Endothelial cell of umbilical vein (primary cell): Measurements from ENCODE around the gene LRP6. TPM values are rescaled to one million over a fixed set of nuclear protein-coding genes. Genes with fewer than 3 reads are reported as not detected.

Experiments
- BruUV-seq: library from RNA; stranded (reverse); fragments of 400-500 nt; replicated peaks from 2 replicates; lab custom pipeline; 2021; lab: Mats Ljungman, UMichigan
- CTCF ChIA-PET: fragments of 300-600, 350-600 bp; sonication (Branson Sonifier 250); formaldehyde crosslinking; loops from one replicate; lab custom pipeline; 2021; ENCODE audit warnings: antibody characterized with exemption, inconsistent platforms; lab: Charles Lee
- POLR2A ChIA-PET: fragments of 300-600, 350-600 bp; sonication (Branson Sonifier 250); formaldehyde crosslinking; loops from one replicate; lab custom pipeline; 2021; ENCODE audit warnings: antibody characterized with exemption, inconsistent platforms; lab: Charles Lee
- DNase-seq: peaks from one replicate; pipeline ENCODE4 v3.0.0-alpha.2; 2011; ENCODE audit warnings: low read depth, low spot score
- FAIRE-seq: peaks from 2 replicates; lab custom pipeline; 2011; peaks lifted over from hg19 to GRCh38; lab: Jason Lieb, UNC
- H2AFZ ChIP-seq: 2 replicates; pipeline ENCODE4 v1.6.0; 2012; ENCODE audit warnings: low read depth, low read length, control low read depth, inconsistent platforms
- H3K27ac ChIP-seq: 2 replicates; pipeline ENCODE4 v1.5.1; 2011; ENCODE audit warnings: low read depth, mild to moderate bottlenecking, control low read depth, low read length, moderate library complexity; ENCODE audit not compliant: insufficient read depth
- H3K27me3 ChIP-seq, 2 experiments: 2 replicates each; pipeline versions ENCODE4 v1.6.0 to v1.6.1; 2011; ENCODE audit warnings: low read length in 2 of 2, mixed read lengths in 1 of 2; ENCODE audit not compliant: control insufficient read depth in 2 of 2, insufficient read depth in 2 of 2
- H3K36me3 ChIP-seq, 2 experiments: 2 replicates in 1 of 2; 3 replicates in 1 of 2; pipeline ENCODE4 v1.5.1; 2011; ENCODE audit warnings: low read length in 2 of 2, mild to moderate bottlenecking in 1 of 2, moderate library complexity in 1 of 2; ENCODE audit not compliant: control insufficient read depth in 2 of 2, insufficient read depth in 2 of 2; ENCODE audit errors: extremely low read depth in 1 of 2
- H3K4me1 ChIP-seq: 3 replicates; pipeline ENCODE4 v1.5.1; 2011; ENCODE audit warnings: mild to moderate bottlenecking, low read length; ENCODE audit not compliant: control insufficient read depth, insufficient read depth; ENCODE audit errors: extremely low read depth
- H3K4me2 ChIP-seq: 2 replicates; pipeline ENCODE4 v1.6.1; 2011; ENCODE audit warnings: low read length, control low read depth, mixed read lengths; ENCODE audit not compliant: insufficient read depth
- H3K4me3 ChIP-seq, 3 experiments: fragments of 200-600 bp in 1 of 3; sonication (generic), shearing (Covaris generic) in 1 of 3; replicated peaks in 1 of 3; 2 replicates each; pipeline ENCODE4 v1.5.1; 2011 to 2016; ENCODE audit warnings: control low read depth in 3 of 3, low read length in 3 of 3, mild to moderate bottlenecking in 2 of 3, inconsistent platforms in 1 of 3, low read depth in 1 of 3, moderate library complexity in 1 of 3; ENCODE audit not compliant: insufficient read depth in 1 of 3
- H3K79me2 ChIP-seq: 2 replicates; pipeline ENCODE4 v1.6.0; 2012; ENCODE audit warnings: low read length, inconsistent platforms; ENCODE audit not compliant: control insufficient read depth, insufficient read depth
- H3K9ac ChIP-seq: replicated peaks from 2 replicates; pipeline ENCODE3; 2011; ENCODE audit warnings: low read length, control low read depth; ENCODE audit not compliant: insufficient read depth; ENCODE audit errors: extremely low read depth
- H3K9me1 ChIP-seq: replicated peaks from 3 replicates; pipeline ENCODE4 v1.6.0; 2011; ENCODE audit warnings: mild to moderate bottlenecking, low read length; ENCODE audit not compliant: control insufficient read depth, insufficient read depth; ENCODE audit errors: extremely low read depth
- H3K9me3 ChIP-seq: replicated peaks from 2 replicates; pipeline ENCODE4 v1.5.1; 2012; ENCODE audit warnings: low read length, inconsistent platforms; ENCODE audit not compliant: control insufficient read depth, insufficient read depth
- H4K20me1 ChIP-seq: replicated peaks from 2 replicates; pipeline ENCODE3; 2011; ENCODE audit warnings: mild to moderate bottlenecking, low read length; ENCODE audit not compliant: control insufficient read depth, insufficient read depth; ENCODE audit errors: extremely low read depth
- CTCF ChIP-seq, 2 donors: IDR thresholded peaks; 1 replicate in 1 of 2; 2 replicates in 1 of 2; pipeline ENCODE4 v1.5.1; 2011; ENCODE audit warnings: low read length in 2 of 2, mild to moderate bottlenecking in 2 of 2, moderate library complexity in 2 of 2, control low read depth in 1 of 2, inconsistent platforms in 1 of 2, low read depth in 1 of 2; ENCODE audit not compliant: insufficient read depth in 1 of 2; ENCODE audit errors: extremely low read depth in 1 of 2
- EZH2 ChIP-seq: IDR thresholded peaks from 2 replicates; pipeline ENCODE4 v1.6.1; 2012; ENCODE audit warnings: borderline replicate concordance, low read depth, mild to moderate bottlenecking, moderate library complexity, low read length, inconsistent platforms; ENCODE audit not compliant: severe bottlenecking
- FOS ChIP-seq: IDR thresholded peaks from 2 replicates; pipeline ENCODE4 v1.6.1; 2011; ENCODE audit warnings: mild to moderate bottlenecking, low read length, moderate library complexity, borderline replicate concordance; ENCODE audit not compliant: insufficient read depth
- GATA2 ChIP-seq: IDR thresholded peaks from 2 replicates; pipeline ENCODE4 v1.7.0; 2011; ENCODE audit warnings: low read depth, mild to moderate bottlenecking, moderate library complexity, mixed read lengths, low read length; ENCODE audit not compliant: insufficient read length, insufficient read depth
- JUN ChIP-seq: IDR thresholded peaks from 2 replicates; pipeline ENCODE4 v1.6.1; 2011; ENCODE audit warnings: borderline replicate concordance, low read depth; ENCODE audit not compliant: insufficient read length, insufficient read depth
- MAX ChIP-seq: IDR thresholded peaks from 2 replicates; pipeline ENCODE4 v1.6.1; 2011; ENCODE audit not compliant: insufficient read depth, insufficient read length
- MYC ChIP-seq: IDR thresholded peaks from one replicate; pipeline ENCODE4 v1.6.1; 2011; ENCODE audit warnings: mild to moderate bottlenecking, low read depth, low read length
- POLR2A ChIP-seq: IDR thresholded peaks from 2 replicates; pipeline ENCODE4 v1.6.1; 2012; ENCODE audit warnings: low read depth, mild to moderate bottlenecking, control low read depth, low read length
- POLR2AphosphoS5 ChIP-seq: IDR thresholded peaks from 2 replicates; pipeline ENCODE4 v1.6.1; 2012; ENCODE audit warnings: low read depth, mild to moderate bottlenecking, control low read depth, low read length, moderate library complexity; ENCODE audit not compliant: insufficient read depth
- dilution Hi-C: fragments of 300-500 bp; cut with MboI; formaldehyde crosslinking; loops from one replicate; pipeline ENCODE4 v1.15.0; 2019; ENCODE audit warnings: low sequenced_read_pairs; ENCODE audit not compliant: extremely low pct_ligation_motif_present
- intact Hi-C: fragments of 100-400 bp; cut with micrococcal nuclease; formaldehyde crosslinking; loops from one replicate; pipeline ENCODE4 v1.10.0; 2022
- polyA plus RNA-seq, 4 experiments: library from polyadenylated mRNA; depleted of rRNA in 3 of 4; stranded (reverse) in 3 of 4; unstranded in 1 of 4; fragments of >200 nt; gene quantifications; 2 replicates each; pipeline versions ENCODE4 v1.2.1 to v1.2.3, GENCODE V29; 2011 to 2012; ENCODE audit warnings: missing spikeins in 1 of 4
- total RNA-seq: library from RNA; stranded (reverse); gene quantifications from 2 replicates; pipeline ENCODE4 v1.2.3, GENCODE V29; 2021

The LRP6 gene
- total and polyA plus RNA-seq, 2 donors (not counting 3 experiments of a cell fraction or from before 2014, with no cell fraction given): 28.5 to 41.7 TPM

DNA sequence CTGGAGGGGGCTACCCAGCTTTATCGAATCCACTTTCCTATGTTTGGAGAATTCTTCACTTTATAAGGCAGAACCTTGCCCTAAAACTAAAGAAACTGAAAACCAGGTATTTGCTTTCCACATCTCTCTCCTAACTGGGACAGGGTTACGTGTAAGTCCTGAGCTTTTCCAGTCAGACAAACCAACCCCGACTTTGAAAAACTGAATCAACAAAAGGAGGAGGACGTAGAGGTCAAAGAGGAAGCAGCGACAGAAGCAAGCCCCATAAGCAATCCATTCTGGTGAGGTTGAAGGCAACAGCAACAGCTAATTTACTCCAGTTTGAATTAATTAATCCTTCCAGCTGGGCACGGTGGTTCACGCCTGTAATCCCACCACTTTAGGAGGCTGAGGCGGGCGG is 47.2 kb downstream of the LRP6 start:
- H3K9ac ChIP-seq: no peak overlapping the region
- POLR2A ChIA-PET: no interaction called here
- H3K36me3 ChIP-seq: no peaks in the 10 kb centered on the region
- peaks cover 33% of the 10 kb centered on the region for H3K79me2 ChIP-seq
- dilution Hi-C loops (no loop called here), intact Hi-C loops (no loop called here)
- CTCF ChIA-PET: interaction anchor here (1.0 kb wide), 1 partner anchor 10 kb away, joined by 3 read pairs; no protein-coding TSS in a partner anchor
- H3K9me1 ChIP-seq: no peaks in the 10 kb centered on the region
- H3K27ac ChIP-seq: no peak overlapping the region
- peaks cover 3% of the 10 kb centered on the region for H4K20me1 ChIP-seq
- no peak overlapping the region for H3K4me2 ChIP-seq
- H3K27me3 ChIP-seq: no peaks in the 10 kb centered on the region
- DNase-seq (no peak), FAIRE-seq (no peak)
- H2AFZ ChIP-seq: no peak overlapping the region
- no peak for TF ChIP-seq MYC
- no peak for TF ChIP-seq GATA2
- no peak for TF ChIP-seq FOS
- TF ChIP-seq POLR2A: no peak
- TF ChIP-seq POLR2AphosphoS5: no peak
- no peak for TF ChIP-seq EZH2
- TF ChIP-seq CTCF (IDR thresholded peaks at IDR 0.05; ENCODE audit: extremely low read depth in 1 of 2, insufficient read depth in 1 of 2, low read depth in 1 of 2, low read length in 2 of 2): no peak
- TF ChIP-seq JUN: no peak
- TF ChIP-seq MAX: no peak
- H3K9me3 ChIP-seq: no peaks in the 10 kb centered on the region
- H3K4me1 ChIP-seq: peaks cover 8% of the 10 kb centered on the region
- BruUV-seq: no TSS peak
- H3K4me3 ChIP-seq: no peak overlapping the region
